ENCODE data around the gene MLEC.
"Not testable (repeated sequence)": the region's sequence is repeated elsewhere in the genome, so short reads cannot be mapped to it uniquely, and the experiment has no call there.

Gene MLEC

GRCh38 chr12:120663741-120664140 is 23.2 kb upstream of the MLEC start:
- no peak for DNase-seq (ENCODE audit: low read depth)

- no peak for DNase-seq (ENCODE audit: low read depth)
These were observed 20.2 kb upstream of the MLEC start for GRCh38 chr12:120666571-120667390.

- DNase-seq (ENCODE audit: low read depth) = no peak
These were observed 18.7 kb upstream of the MLEC start for GRCh38 chr12:120668091-120668867.

- DNase-seq (ENCODE audit: low read depth) = no peak
These were observed 17.8 kb upstream of the MLEC start for GRCh38 chr12:120668868-120669840.

GRCh38 chr12:120670237-120670636 is 16.7 kb upstream of the MLEC start:
- not testable (repeated sequence) for DNase-seq (ENCODE audit: low read depth)

GRCh38 chr12:120670667-120671066 is 16.3 kb upstream of the MLEC start:
- no peak for DNase-seq (ENCODE audit: low read depth)

GRCh38 chr12:120674097-120674636 is 12.8 kb upstream of the MLEC start:
- DNase-seq (ENCODE audit: low read depth) = no peak

- no peak for DNase-seq (ENCODE audit: low read depth)
These were observed 9.0 kb upstream of the MLEC start for GRCh38 chr12:120677765-120678473.

- no peak for DNase-seq (ENCODE audit: low read depth)
These were observed 8.4 kb upstream of the MLEC start for GRCh38 chr12:120678572-120678971.

- DNase-seq (ENCODE audit: low read depth) = no peak
These were observed 6.7 kb upstream of the MLEC start for GRCh38 chr12:120680165-120680738.

GRCh38 chr12:120684523-120684932 is 2.4 kb upstream of the MLEC start:
- DNase-seq (ENCODE audit: low read depth) = no peak

GRCh38 chr12:120685522-120685921 is 1.4 kb upstream of the MLEC start:
- no peak for DNase-seq (ENCODE audit: low read depth)

GRCh38 chr12:120686151-120686689 is 729 bp upstream of the MLEC start:
- peak; percentile 97 for DNase-seq (ENCODE audit: low read depth)

GRCh38 chr12:120687578-120688289 is 785 bp downstream of the MLEC start:
- no peak for DNase-seq (ENCODE audit: low read depth)

- no peak for DNase-seq (ENCODE audit: low read depth)
These were observed 1.6 kb downstream of the MLEC start for GRCh38 chr12:120688527-120689071.

GRCh38 chr12:120689397-120690082 is 2.6 kb downstream of the MLEC start:
- no peak for DNase-seq (ENCODE audit: low read depth)

GRCh38 chr12:120690083-120690450 is 3.1 kb downstream of the MLEC start:
- no peak for DNase-seq (ENCODE audit: low read depth)

GRCh38 chr12:120690978-120691377 is 4.0 kb downstream of the MLEC start:
- DNase-seq (ENCODE audit: low read depth) = no peak

- DNase-seq (ENCODE audit: low read depth) = no peak
These were observed 5.6 kb downstream of the MLEC start for GRCh38 chr12:120692524-120693033.
